ENCODE results near the gene RBM39. TPM values are rescaled to one million over a fixed set of nuclear protein-coding genes. Genes with fewer than 3 reads are reported as not detected.

RBM39 gene
- total RNA-seq, 1 donor from 2014 or later = 515 TPM

DNA sequence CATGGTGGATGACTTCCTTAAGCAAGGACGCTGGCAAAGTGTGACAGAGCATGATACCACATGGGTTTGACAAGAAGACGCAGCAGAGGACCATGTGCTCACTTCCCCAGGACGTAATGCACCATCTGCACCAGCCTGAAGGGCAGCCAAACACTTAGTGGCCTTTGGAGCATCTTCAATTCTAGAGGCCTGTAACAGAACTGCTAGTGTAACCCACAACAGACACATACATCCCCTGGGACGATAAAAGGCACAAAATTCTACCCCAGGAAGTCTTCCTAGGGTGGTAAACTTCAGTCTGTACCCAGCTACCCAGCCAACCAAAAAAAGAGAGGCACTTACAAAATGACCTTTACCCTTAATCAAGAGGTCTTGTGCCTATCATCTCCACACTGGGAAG lies 68.2 kb downstream of the RBM39 start:
- DNase-seq (ENCODE audit: low spot score, unreplicated experiment) = no peak
- Mint-ChIP-seq H3K4me1 (ENCODE audit: low read depth) (no peaks in the 10 kb centered on the region), H3K4me3 (ENCODE audit: low read depth) (no peak overlapping the region), H3K27ac (no peak overlapping the region), H3K27me3 (no peaks in the 10 kb centered on the region), H3K36me3 (ENCODE audit: insufficient read depth) (peaks cover 2% of the 10 kb centered on the region), H3K9me3 (ENCODE audit: low read depth) (no peaks in the 10 kb centered on the region)
- TF ChIP-seq, protein P1, sequence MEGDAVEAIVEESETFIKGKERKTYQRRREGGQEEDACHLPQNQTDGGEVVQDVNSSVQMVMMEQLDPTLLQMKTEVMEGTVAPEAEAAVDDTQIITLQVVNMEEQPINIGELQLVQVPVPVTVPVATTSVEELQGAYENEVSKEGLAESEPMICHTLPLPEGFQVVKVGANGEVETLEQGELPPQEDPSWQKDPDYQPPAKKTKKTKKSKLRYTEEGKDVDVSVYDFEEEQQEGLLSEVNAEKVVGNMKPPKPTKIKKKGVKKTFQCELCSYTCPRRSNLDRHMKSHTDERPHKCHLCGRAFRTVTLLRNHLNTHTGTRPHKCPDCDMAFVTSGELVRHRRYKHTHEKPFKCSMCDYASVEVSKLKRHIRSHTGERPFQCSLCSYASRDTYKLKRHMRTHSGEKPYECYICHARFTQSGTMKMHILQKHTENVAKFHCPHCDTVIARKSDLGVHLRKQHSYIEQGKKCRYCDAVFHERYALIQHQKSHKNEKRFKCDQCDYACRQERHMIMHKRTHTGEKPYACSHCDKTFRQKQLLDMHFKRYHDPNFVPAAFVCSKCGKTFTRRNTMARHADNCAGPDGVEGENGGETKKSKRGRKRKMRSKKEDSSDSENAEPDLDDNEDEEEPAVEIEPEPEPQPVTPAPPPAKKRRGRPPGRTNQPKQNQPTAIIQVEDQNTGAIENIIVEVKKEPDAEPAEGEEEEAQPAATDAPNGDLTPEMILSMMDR (IDR thresholded peaks at IDR 0.05; ENCODE audit: unreplicated experiment) = no peak

DNA sequence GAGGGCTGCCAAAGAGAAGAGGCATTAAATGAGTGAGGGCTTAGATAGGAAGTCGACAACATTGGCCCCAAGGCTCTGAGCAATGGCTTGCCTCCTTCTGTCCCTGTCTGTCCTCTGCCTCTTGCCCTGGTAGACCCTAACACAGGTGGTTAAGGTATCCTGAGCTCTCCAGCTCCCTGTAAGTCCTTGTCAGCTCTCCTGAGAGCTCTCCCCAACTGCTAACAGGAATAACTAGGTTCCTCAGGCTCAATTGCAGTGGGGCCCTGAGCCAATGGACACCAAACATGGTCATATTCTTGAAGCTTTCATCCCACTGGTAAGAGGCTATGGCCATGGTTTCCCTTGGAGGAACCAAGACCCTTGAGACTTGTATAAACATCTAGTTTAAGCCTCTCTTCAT lies 72.4 kb downstream of the RBM39 start:
- Mint-ChIP-seq H3K4me3 (ENCODE audit: low read depth) (no peak overlapping the region), H3K4me1 (ENCODE audit: low read depth) (no peaks in the 10 kb centered on the region), H3K9me3 (ENCODE audit: low read depth) (no peaks in the 10 kb centered on the region), H3K27ac (no peak overlapping the region), H3K27me3 (no peaks in the 10 kb centered on the region), H3K36me3 (ENCODE audit: insufficient read depth) (peaks cover 2% of the 10 kb centered on the region)
- TF ChIP-seq, protein P1 (IDR thresholded peaks at IDR 0.05; ENCODE audit: unreplicated experiment) = no peak
- no peak for DNase-seq (ENCODE audit: low spot score, unreplicated experiment)

DNA sequence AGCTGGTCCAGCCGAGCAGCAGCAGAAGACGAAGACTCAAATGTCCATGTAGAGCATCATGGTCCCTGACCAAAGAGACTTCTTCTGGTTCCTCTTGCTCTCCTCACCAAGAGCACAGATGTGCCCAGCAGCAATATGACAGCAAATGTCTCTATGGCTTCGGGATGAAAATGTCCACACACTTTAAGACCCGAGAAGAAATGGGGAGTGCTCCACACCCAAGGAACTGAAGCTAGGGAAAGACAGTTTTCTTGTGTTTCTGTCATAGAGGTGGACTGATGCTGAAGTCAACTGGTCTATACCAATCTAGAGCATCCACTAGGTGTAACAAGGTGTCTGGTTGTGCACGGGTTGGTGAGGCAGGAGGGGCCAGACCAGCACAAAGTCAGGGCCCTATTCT lies 72.8 kb downstream of the RBM39 start:
- Mint-ChIP-seq H3K4me3 (ENCODE audit: low read depth) (no peak overlapping the region), H3K9me3 (ENCODE audit: low read depth) (no peaks in the 10 kb centered on the region), H3K27me3 (no peaks in the 10 kb centered on the region), H3K4me1 (ENCODE audit: low read depth) (no peaks in the 10 kb centered on the region), H3K27ac (no peak overlapping the region), H3K36me3 (ENCODE audit: insufficient read depth) (peaks cover 2% of the 10 kb centered on the region)
- TF ChIP-seq, protein P1 (IDR thresholded peaks at IDR 0.05; ENCODE audit: unreplicated experiment) = no peak
- no peak for DNase-seq (ENCODE audit: low spot score, unreplicated experiment)

DNA sequence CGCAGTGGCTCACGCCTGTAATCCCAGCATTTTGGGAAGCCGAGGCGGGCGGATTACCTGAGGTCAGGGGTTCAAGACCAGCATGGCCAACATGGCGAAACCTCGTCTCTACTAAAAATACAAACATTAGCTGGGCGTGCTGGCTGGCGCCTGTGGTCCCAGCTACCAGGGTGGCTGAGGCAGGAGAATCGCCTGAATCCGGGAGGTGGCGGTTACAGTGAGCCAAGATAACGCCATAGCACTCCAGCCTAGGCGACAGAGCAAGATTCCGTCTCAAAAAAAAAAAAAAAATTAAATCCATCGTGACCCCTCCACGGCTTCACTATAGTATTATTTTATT lies 76.1 kb downstream of the RBM39 start:
- Mint-ChIP-seq H3K27me3 (no peaks in the 10 kb centered on the region), H3K9me3 (ENCODE audit: low read depth) (no peaks in the 10 kb centered on the region), H3K4me3 (ENCODE audit: low read depth) (no peak overlapping the region), H3K4me1 (ENCODE audit: low read depth) (peaks cover 27% of the 10 kb centered on the region), H3K36me3 (ENCODE audit: insufficient read depth) (no peaks in the 10 kb centered on the region), H3K27ac (peak overlapping the region; percentile 56)
- DNase-seq (ENCODE audit: low spot score, unreplicated experiment) = no peak
- TF ChIP-seq, protein P1 (IDR thresholded peaks at IDR 0.05; ENCODE audit: unreplicated experiment) = no peak

DNA sequence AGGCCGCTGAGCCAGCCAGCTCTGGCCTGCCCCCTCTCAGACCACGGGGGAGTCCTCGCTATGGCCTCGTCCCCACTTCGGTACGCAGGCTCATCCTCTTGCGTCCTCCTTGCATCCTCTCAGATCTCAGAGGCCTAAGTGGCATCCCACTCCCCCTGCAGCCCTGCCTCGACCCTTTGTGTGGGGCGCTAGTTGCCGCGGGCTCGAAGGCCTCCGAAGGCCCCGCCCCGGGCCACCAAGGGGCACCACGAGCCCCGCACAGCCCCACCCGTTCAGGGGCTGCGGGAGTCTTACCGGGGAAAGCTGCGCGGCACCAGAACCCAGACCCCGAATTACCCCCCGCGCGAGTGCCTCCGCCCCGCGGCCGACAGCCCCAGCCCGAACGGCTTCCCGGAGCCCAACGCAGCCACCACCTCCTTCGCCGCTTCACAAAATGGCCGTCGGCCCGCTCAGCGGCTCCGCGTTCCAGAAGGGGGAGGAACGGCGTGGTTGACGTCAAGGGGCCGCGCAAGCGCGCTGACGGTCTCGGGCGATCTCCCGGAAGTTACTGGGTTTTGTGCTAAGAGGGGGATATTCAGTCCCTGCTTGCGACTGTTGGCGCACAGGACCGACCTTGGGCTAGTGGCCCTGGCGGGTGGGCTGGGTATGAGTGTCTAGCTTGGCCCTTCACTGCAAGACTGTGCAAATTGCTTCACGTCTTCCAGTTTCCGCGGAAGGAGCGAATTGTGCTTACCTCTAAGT lies 77.4 kb downstream of the RBM39 start, which contains the start of the genes CPNE1 and RBM12:
TSS of gene CPNE1 (minus strand) at position 435 of the 741 bp plus-strand sequence. CDS start 31,977 bp downstream, outside the sequence.
TSS of gene RBM12 (minus strand) at position 435 of the 741 bp plus-strand sequence. CDS start 9,578 bp downstream, outside the sequence.
- Mint-ChIP-seq H3K36me3 (ENCODE audit: insufficient read depth) (no peaks in the 10 kb centered on the region), H3K27ac (peak within 1 kb of the TSS; percentile 99), H3K27me3 (no peaks in the 10 kb centered on the region), H3K9me3 (ENCODE audit: low read depth) (no peaks in the 10 kb centered on the region), H3K4me3 (ENCODE audit: low read depth) (peak within 1 kb of the TSS; percentile 96), H3K4me1 (ENCODE audit: low read depth) (peaks cover 37% of the 10 kb centered on the region)
- TF ChIP-seq, protein P1 (IDR thresholded peaks at IDR 0.05; ENCODE audit: unreplicated experiment) = no peak
- peak; percentile 87 for DNase-seq (ENCODE audit: low spot score, unreplicated experiment)

Measured in progenitor cell of endocrine pancreas (in vitro differentiated cells).